K562 (cell line): ENCODE measurements around the gene ZER1. TPM values are rescaled to one million over a fixed set of nuclear protein-coding genes. Genes with fewer than 3 reads are reported as not detected.

Experiments used
- BDP1 ChIP-seq: IDR thresholded peaks from 3 replicates; pipeline ENCODE4 v1.6.1; 2011; ENCODE audit not compliant: insufficient read length, insufficient read depth
- CHD2 ChIP-seq: IDR thresholded peaks from 2 replicates; pipeline ENCODE4 v1.6.1; 2011; ENCODE audit warnings: low read depth, low read length
- CREB1 ChIP-seq, 2 experiments: sonication (generic) in 1 of 2; formaldehyde crosslinking in 1 of 2; IDR thresholded peaks; 2 replicates each; pipeline versions ENCODE4 v1.6.1 to v1.8.0; 2012 to 2022; ENCODE audit warnings: inconsistent platforms in 1 of 2, mild to moderate bottlenecking in 1 of 2, missing genetic modification reagents in 1 of 2, moderate library complexity in 1 of 2
- CSDE1 ChIP-seq, 2 experiments: fragments of 450-650 bp; IDR thresholded peaks; 2 replicates each; pipeline ENCODE4 v1.6.1; 2016; ENCODE audit warnings: mild to moderate bottlenecking in 1 of 2
- GABPB2 ChIP-seq: fragments of 250-450 bp; sonication (Bioruptor Pico); conservative IDR thresholded peaks from 2 replicates; pipeline ENCODE4 v1.5.1; 2021; ENCODE audit warnings: mild to moderate bottlenecking
- KDM1A ChIP-seq, 2 experiments: fragments of 450-650 bp; IDR thresholded peaks; 2 replicates each; pipeline ENCODE4 v1.6.1; 2016; ENCODE audit warnings: mild to moderate bottlenecking in 2 of 2
- NR1H2 ChIP-seq: sonication (generic); formaldehyde crosslinking; IDR thresholded peaks from 2 replicates; pipeline ENCODE4 v1.4.0; 2020; ENCODE audit warnings: mild to moderate bottlenecking, missing genetic modification reagents
- POLR3G ChIP-seq: IDR thresholded peaks from 2 replicates; pipeline ENCODE4 v1.6.1; 2011; ENCODE audit not compliant: insufficient read length, insufficient replicate concordance; ENCODE audit errors: extremely low read depth
- TAF1 ChIP-seq: IDR thresholded peaks from 2 replicates; pipeline ENCODE4 v1.6.1; 2011; ENCODE audit warnings: mild to moderate bottlenecking, low read length, moderate library complexity; ENCODE audit not compliant: insufficient read depth, control insufficient read depth, severe bottlenecking; ENCODE audit errors: extremely low read depth
- ZNF134 ChIP-seq: fragments of 250-450 bp; sonication (Bioruptor Pico); conservative IDR thresholded peaks from 2 replicates; pipeline ENCODE4 v1.4.0; 2020
- ZNF165 ChIP-seq: fragments of 250-450 bp; sonication (Bioruptor Pico); IDR thresholded peaks from 2 replicates; pipeline ENCODE4 v1.4.0; 2020; ENCODE audit warnings: borderline replicate concordance
- polyA plus RNA-seq, 8 experiments: library from polyadenylated mRNA; depleted of rRNA in 4 of 8; stranded (reverse) in 5 of 8; unstranded in 3 of 8; fragments of >200 nt; fragmentation: Nextera tagmentation in 2 of 8; fragmentation: Illumina TruSeq in 1 of 8; extraction: Ambion mirVana in 2 of 8; extraction: Trizol in 1 of 8; gene quantifications; 2 replicates each; pipeline versions ENCODE4 v1.2.1 to v1.2.3, GENCODE V29; 2011 to 2014; ENCODE audit warnings: inconsistent platforms in 1 of 8, missing spikeins in 1 of 8
- total RNA-seq, 7 experiments: library from RNA; depleted of rRNA in 6 of 7; stranded (reverse); fragments of >200 nt in 6 of 7; fragmentation: Illumina TruSeq in 2 of 7; extraction: Trizol in 2 of 7; gene quantifications; 2 replicates each; pipeline versions ENCODE4 v1.2.1 to v1.2.3, GENCODE V29; 2011 to 2021; ENCODE audit warnings: low replicate concordance in 1 of 7
- TF ChIP-seq, protein P1 (sequence below): sonication (generic); formaldehyde crosslinking; IDR thresholded peaks from 2 replicates; pipeline ENCODE4 v1.8.0; 2022; ENCODE audit warnings: mild to moderate bottlenecking, missing genetic modification reagents
- TF ChIP-seq, protein P2 (sequence below): fragments of 250-450 bp; sonication (Bioruptor Pico); IDR thresholded peaks from 2 replicates; pipeline ENCODE4 v1.8.0; 2021; ENCODE audit warnings: mild to moderate bottlenecking, moderate library complexity
- TF ChIP-seq, protein P3 (sequence below), 2 experiments: fragments of 450-650 bp; conservative IDR thresholded peaks; 2 replicates each; pipeline ENCODE4 v1.6.1; 2017; ENCODE audit warnings: mild to moderate bottlenecking in 2 of 2, moderate library complexity in 2 of 2
- TF ChIP-seq, protein P4 (sequence below), 2 experiments: IDR thresholded peaks; 2 replicates each; pipeline ENCODE4 v1.6.1; 2011; ENCODE audit warnings: borderline replicate concordance in 1 of 2, control low read depth in 1 of 2, low read depth in 1 of 2, low read length in 1 of 2, mild to moderate bottlenecking in 1 of 2, mixed read lengths in 1 of 2, moderate library complexity in 1 of 2; ENCODE audit not compliant: insufficient read depth in 1 of 2, insufficient read length in 1 of 2, poor library complexity in 1 of 2, severe bottlenecking in 1 of 2; ENCODE audit errors: extremely low read depth in 1 of 2
- TF ChIP-seq, protein P5 (sequence below): fragments of 150-350 bp; IDR thresholded peaks from 2 replicates; pipeline ENCODE4 v1.6.1; 2014; ENCODE audit warnings: low read depth, mild to moderate bottlenecking, low read length, borderline replicate concordance

ZER1 gene
- total and polyA plus RNA-seq, 9 of the 15 experiments (the other 6 are each of a cell fraction or from before 2014, with no cell fraction given), result 0.07 to 10.7 (median 6.2) TPM

DNA sequence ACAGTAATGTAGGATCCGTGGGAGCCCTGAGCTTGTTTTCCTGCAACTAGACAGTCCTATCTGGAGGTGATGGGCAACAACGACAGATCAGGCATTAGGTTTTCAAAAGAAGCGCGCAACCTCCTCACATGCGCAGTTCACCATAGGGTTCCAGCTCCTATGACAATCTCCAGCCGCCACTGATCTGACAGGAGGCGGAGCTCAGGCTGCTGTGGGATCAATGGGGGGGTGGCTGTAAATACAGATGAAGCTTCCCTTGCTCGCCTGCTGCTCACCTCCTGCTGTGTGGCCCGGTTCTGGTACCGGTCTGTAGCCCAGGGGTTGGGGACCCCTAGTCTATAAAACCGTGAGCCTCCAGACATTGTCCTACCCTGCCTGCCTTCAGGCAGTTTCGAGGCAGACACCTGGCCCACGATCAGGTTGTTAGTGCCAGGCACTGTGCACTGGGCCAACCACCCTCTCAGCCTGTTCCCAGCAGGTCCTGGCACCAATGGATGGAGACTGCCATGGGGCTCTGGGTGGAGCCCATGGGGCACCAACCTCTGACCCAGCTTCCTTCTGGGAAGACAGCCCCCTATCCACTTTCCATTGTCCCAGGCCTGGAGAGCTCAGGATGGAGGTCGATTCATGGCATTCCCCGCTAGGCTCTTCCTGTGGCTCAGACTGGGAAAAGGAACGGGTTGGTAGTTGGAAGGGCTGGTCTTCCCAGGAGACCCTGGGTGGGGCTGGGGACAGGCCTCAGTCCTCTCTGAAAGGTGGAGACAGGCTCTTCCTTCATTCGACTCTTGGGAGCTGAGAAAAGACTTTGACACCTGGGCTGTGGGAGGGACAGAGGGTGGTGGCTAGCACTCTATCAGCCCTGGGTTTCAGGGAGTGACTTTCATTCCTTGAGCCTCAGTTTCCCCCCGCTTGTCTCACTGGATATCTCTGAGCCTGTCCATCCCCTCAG is 48.3 kb upstream of the ZER1 start (continued):
- no peak for TF ChIP-seq POLR3G
- no peak for TF ChIP-seq BDP1
- TF ChIP-seq, protein P1, sequence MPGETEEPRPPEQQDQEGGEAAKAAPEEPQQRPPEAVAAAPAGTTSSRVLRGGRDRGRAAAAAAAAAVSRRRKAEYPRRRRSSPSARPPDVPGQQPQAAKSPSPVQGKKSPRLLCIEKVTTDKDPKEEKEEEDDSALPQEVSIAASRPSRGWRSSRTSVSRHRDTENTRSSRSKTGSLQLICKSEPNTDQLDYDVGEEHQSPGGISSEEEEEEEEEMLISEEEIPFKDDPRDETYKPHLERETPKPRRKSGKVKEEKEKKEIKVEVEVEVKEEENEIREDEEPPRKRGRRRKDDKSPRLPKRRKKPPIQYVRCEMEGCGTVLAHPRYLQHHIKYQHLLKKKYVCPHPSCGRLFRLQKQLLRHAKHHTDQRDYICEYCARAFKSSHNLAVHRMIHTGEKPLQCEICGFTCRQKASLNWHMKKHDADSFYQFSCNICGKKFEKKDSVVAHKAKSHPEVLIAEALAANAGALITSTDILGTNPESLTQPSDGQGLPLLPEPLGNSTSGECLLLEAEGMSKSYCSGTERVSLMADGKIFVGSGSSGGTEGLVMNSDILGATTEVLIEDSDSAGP (CRISPR knock-in tag), result no peak
- no peak for TF ChIP-seq CHD2
- no peak for TF ChIP-seq GABPB2 (CRISPR knock-in tag)
- TF ChIP-seq TAF1, result peak; percentile 18
- TF ChIP-seq, protein P2, sequence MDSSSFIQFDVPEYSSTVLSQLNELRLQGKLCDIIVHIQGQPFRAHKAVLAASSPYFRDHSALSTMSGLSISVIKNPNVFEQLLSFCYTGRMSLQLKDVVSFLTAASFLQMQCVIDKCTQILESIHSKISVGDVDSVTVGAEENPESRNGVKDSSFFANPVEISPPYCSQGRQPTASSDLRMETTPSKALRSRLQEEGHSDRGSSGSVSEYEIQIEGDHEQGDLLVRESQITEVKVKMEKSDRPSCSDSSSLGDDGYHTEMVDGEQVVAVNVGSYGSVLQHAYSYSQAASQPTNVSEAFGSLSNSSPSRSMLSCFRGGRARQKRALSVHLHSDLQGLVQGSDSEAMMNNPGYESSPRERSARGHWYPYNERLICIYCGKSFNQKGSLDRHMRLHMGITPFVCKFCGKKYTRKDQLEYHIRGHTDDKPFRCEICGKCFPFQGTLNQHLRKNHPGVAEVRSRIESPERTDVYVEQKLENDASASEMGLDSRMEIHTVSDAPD (CRISPR knock-in tag), result no peak
- TF ChIP-seq KDM1A (IDR thresholded peaks at IDR 0.05), result no peak
- TF ChIP-seq ZNF165 (CRISPR knock-in tag), result no peak
- TF ChIP-seq, protein P3, sequence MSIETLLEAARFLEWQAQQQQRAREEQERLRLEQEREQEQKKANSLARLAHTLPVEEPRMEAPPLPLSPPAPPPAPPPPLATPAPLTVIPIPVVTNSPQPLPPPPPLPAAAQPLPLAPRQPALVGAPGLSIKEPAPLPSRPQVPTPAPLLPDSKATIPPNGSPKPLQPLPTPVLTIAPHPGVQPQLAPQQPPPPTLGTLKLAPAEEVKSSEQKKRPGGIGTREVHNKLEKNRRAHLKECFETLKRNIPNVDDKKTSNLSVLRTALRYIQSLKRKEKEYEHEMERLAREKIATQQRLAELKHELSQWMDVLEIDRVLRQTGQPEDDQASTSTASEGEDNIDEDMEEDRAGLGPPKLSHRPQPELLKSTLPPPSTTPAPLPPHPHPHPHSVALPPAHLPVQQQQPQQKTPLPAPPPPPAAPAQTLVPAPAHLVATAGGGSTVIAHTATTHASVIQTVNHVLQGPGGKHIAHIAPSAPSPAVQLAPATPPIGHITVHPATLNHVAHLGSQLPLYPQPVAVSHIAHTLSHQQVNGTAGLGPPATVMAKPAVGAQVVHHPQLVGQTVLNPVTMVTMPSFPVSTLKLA (conservative IDR thresholded peaks at IDR 0.05), result peak in 1 of 2 experiments; percentile 16; a peak in 1 of 4 replicates
- no peak for TF ChIP-seq CSDE1 (IDR thresholded peaks at IDR 0.05)
- TF ChIP-seq NR1H2 (CRISPR knock-in tag), result no peak
- TF ChIP-seq ZNF134 (CRISPR knock-in tag), result no peak
- TF ChIP-seq, protein P4, sequence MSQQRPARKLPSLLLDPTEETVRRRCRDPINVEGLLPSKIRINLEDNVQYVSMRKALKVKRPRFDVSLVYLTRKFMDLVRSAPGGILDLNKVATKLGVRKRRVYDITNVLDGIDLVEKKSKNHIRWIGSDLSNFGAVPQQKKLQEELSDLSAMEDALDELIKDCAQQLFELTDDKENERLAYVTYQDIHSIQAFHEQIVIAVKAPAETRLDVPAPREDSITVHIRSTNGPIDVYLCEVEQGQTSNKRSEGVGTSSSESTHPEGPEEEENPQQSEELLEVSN (IDR thresholded peaks at IDR 0.05; ENCODE audit: borderline replicate concordance in 1 of 2, extremely low read depth in 1 of 2, insufficient read depth in 1 of 2, insufficient read length in 1 of 2, low read depth in 1 of 2, low read length in 1 of 2, poor library complexity in 1 of 2, severe bottlenecking in 1 of 2), result peak in 1 of 2 experiments; percentile 62
- 0 out of 2 replicates have a peak, but pooled peaks have one; percentile 17 for TF ChIP-seq CREB1 (IDR thresholded peaks at IDR 0.05)
- TF ChIP-seq CREB1 (CRISPR knock-in tag; IDR thresholded peaks at IDR 0.05), result peak; percentile 32; the same call in 1 of the 2 replicates
- TF ChIP-seq, protein P5, sequence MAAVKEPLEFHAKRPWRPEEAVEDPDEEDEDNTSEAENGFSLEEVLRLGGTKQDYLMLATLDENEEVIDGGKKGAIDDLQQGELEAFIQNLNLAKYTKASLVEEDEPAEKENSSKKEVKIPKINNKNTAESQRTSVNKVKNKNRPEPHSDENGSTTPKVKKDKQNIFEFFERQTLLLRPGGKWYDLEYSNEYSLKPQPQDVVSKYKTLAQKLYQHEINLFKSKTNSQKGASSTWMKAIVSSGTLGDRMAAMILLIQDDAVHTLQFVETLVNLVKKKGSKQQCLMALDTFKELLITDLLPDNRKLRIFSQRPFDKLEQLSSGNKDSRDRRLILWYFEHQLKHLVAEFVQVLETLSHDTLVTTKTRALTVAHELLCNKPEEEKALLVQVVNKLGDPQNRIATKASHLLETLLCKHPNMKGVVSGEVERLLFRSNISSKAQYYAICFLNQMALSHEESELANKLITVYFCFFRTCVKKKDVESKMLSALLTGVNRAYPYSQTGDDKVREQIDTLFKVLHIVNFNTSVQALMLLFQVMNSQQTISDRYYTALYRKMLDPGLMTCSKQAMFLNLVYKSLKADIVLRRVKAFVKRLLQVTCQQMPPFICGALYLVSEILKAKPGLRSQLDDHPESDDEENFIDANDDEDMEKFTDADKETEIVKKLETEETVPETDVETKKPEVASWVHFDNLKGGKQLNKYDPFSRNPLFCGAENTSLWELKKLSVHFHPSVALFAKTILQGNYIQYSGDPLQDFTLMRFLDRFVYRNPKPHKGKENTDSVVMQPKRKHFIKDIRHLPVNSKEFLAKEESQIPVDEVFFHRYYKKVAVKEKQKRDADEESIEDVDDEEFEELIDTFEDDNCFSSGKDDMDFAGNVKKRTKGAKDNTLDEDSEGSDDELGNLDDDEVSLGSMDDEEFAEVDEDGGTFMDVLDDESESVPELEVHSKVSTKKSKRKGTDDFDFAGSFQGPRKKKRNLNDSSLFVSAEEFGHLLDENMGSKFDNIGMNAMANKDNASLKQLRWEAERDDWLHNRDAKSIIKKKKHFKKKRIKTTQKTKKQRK, result no peak
